ENCODE results near the gene MYH15. TPM values are rescaled to one million over a fixed set of nuclear protein-coding genes. Genes with fewer than 3 reads are reported as not detected.

MYH15 gene
- total and polyA plus RNA-seq, 7 donors, result under 0.01 to 0.60 (median 0.31) TPM; not detected in 3

GRCh38 chr3:108552267-108553159 is 42.1 kb upstream of the MYH15 start:
- 30 to 63% methylated on average over 4 of the region's 4 CpGs for WGBS, 2 donors
- no peaks in the 10 kb centered on the region for H3K4me1 ChIP-seq
- intact Hi-C loops (cut with DNase I), result loop anchor here (2.0 to 10.0 kb wide), 3 partner anchors 62 to 1315 kb away; no protein-coding TSS in a partner anchor
- H3K27me3 ChIP-seq, result no peaks in the 10 kb centered on the region
- no peak overlapping the region for H3K27ac ChIP-seq
- H3K9me3 ChIP-seq, result no peaks in the 10 kb centered on the region
- DNase-seq, result no peak
- H3K4me3 ChIP-seq, result no peak overlapping the region
- TF ChIP-seq POLR2A (IDR thresholded peaks at IDR 0.05), result no peak
- TF ChIP-seq CTCF (IDR thresholded peaks at IDR 0.05), result peak in 3 of 4 experiments; percentile 14 to 42 (median 21)
- TF ChIP-seq EP300 (IDR thresholded peaks at IDR 0.05), result no peak
- H3K36me3 ChIP-seq, result no peaks in the 10 kb centered on the region

GRCh38 chr3:108548886-108549285 is 38.5 kb upstream of the MYH15 start:
- Histone ChIP-seq H3K9me3 (no peaks in the 10 kb centered on the region), H3K27ac (no peak overlapping the region), H3K4me1 (no peaks in the 10 kb centered on the region), H3K27me3 (no peaks in the 10 kb centered on the region), H3K4me3 (no peak overlapping the region), H3K36me3 (no peaks in the 10 kb centered on the region)
- no peak for DNase-seq
- WGBS, 2 donors, result 57 to 84% methylated on average over 2 of the region's 2 CpGs
- intact Hi-C loops (cut with DNase I), result no loop called here
- no peak for TF ChIP-seq POLR2AphosphoS5 (IDR thresholded peaks at IDR 0.05)
- TF ChIP-seq POLR2A (IDR thresholded peaks at IDR 0.05), result no peak
- TF ChIP-seq CTCF (IDR thresholded peaks at IDR 0.05), result no peak
- no peak for TF ChIP-seq EP300 (IDR thresholded peaks at IDR 0.05)

- H3K27me3 ChIP-seq, result no peaks in the 10 kb centered on the region
- no peak for TF ChIP-seq POLR2A (IDR thresholded peaks at IDR 0.05)
- TF ChIP-seq POLR2AphosphoS5 (IDR thresholded peaks at IDR 0.05), result no peak
- no peak for TF ChIP-seq CTCF (IDR thresholded peaks at IDR 0.05)
- TF ChIP-seq EP300 (IDR thresholded peaks at IDR 0.05), result no peak
- no peaks in the 10 kb centered on the region for H3K36me3 ChIP-seq
- no peaks in the 10 kb centered on the region for H3K9me3 ChIP-seq
- H3K4me3 ChIP-seq, result no peak overlapping the region
- no peaks in the 10 kb centered on the region for H3K4me1 ChIP-seq
- 61 to 70% methylated on average over 1 of the region's 1 CpG for WGBS, 2 donors
- H3K27ac ChIP-seq, result no peak overlapping the region
- intact Hi-C loops (cut with DNase I), result no loop called here
- no peak for DNase-seq
These were observed 37.9 kb upstream of the MYH15 start for GRCh38 chr3:108548304-108548703.

GRCh38 chr3:108546692-108547091 is 36.3 kb upstream of the MYH15 start:
- intact Hi-C loops (cut with DNase I), result no loop called here
- no peak for TF ChIP-seq POLR2AphosphoS5 (IDR thresholded peaks at IDR 0.05)
- no peak for TF ChIP-seq CTCF (IDR thresholded peaks at IDR 0.05)
- TF ChIP-seq EP300 (IDR thresholded peaks at IDR 0.05), result no peak
- no peak for TF ChIP-seq POLR2A (IDR thresholded peaks at IDR 0.05)
- Histone ChIP-seq H3K9me3 (no peaks in the 10 kb centered on the region), H3K27me3 (no peaks in the 10 kb centered on the region), H3K4me1 (no peaks in the 10 kb centered on the region), H3K4me3 (no peak overlapping the region), H3K27ac (no peak overlapping the region), H3K36me3 (no peaks in the 10 kb centered on the region)
- DNase-seq, result no peak
- WGBS, 2 donors, result 82 to 84% methylated on average over 3 of the region's 3 CpGs
